Epithelial cell of prostate (primary cell): Measurements from ENCODE around the gene DNAAF9.

Experiments used
- DNase-seq: peaks from one replicate; pipeline ENCODE4 v3.0.0-alpha.2; 2011; ENCODE audit warnings: low read depth, low spot score
- H3K27ac ChIP-seq: fragments of 450-650 bp; 2 replicates; pipeline ENCODE4 v1.5.1; 2017; ENCODE audit warnings: mild to moderate bottlenecking

Gene DNAAF9

DNA sequence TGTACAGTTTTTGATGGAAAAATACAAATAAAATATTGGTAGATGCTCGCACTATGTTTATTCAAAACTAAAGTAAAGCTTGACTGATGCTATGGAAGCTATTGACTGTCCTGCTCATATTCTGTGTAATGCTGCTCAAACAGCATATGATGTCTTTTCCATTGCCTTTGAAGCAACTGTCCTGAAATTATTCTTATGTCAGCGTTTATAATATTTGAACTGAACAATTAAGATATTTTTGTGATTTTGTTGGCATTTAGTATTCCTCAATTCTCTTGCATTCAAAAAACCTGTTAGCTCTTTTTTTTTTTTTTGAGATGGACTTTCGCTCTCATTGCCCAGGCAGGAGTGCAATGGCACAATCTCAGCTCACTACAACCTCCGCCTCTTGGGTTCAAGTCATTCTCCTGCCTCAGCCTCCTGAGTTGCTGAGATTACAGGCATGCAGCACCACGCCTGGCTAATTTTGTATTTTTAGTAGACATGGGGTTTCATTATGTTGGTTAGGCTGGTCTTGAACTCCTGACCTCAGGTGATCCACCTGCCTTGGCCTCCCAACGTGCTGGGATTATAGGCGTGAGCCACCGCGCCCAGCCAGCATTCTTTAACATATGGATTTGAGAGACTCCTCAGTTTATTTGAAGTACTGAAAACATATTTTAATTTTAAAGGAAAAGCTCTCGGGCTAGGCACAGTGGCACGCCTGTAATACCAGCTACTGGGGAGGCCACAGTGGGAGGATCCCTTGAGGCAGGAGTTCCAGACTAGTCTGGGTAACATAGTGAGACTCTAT is 5.3 kb upstream of the DNAAF9 start:
- DNase-seq: no peak
- H3K27ac ChIP-seq: no peak overlapping the region

DNA sequence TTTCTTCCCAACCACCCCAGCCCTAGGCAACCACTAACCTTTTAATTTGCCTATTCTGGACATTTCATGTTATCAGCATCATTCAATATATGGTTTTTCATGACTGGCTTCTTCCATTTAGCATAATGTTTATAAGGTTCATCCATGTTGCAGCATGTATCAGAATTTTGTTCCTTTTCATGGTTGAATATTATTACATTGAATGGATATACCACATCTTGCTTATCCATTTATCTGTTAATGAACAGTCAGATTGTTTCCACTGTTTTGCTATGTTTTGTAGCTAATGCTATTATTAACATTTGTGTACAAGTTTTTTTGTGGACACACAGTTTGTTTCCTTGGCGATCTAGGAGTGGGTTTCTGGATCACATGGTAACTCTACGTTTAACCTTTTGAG is 3.0 kb upstream of the DNAAF9 start:
- no peak overlapping the region for H3K27ac ChIP-seq
- no peak for DNase-seq

GRCh38 chr20:3409417-3409816 is 1.9 kb upstream of the DNAAF9 start:
- no peak for DNase-seq
- peak overlapping the region; percentile 88 for H3K27ac ChIP-seq

GRCh38 chr20:3407771-3408637 is 535 bp upstream of the DNAAF9 start:
- peak overlapping the region; percentile 88 for H3K27ac ChIP-seq
- DNase-seq: peak; percentile 53

DNA sequence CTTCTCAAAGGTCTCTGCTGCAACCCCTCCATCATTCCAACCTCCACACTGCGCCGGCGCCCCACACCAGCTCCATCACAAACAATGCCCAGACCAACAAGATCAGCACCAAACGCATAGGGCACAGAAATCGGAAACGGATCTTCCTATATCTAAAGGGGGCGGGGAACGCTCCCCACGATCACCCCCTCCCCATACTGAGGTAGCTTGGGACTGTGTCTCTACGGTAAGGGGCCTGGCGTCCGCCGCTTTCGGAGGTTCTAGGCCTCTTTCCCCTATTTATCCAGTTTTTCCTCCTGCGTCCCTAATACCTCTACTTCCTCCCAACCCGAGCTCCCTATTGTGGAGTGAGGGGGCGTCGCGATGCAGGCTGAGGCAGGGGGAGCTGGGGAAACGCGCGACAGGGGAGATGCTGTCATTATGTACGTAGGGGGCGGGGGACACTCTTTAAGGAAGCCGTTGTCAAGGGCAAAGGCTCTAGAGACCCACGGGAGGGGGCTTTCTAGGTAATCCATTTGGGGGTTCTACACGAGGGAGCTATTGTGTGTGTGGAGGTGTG is 909 bp downstream of the DNAAF9 start:
- no peak for DNase-seq
- peak overlapping the region; percentile 88 for H3K27ac ChIP-seq

DNA sequence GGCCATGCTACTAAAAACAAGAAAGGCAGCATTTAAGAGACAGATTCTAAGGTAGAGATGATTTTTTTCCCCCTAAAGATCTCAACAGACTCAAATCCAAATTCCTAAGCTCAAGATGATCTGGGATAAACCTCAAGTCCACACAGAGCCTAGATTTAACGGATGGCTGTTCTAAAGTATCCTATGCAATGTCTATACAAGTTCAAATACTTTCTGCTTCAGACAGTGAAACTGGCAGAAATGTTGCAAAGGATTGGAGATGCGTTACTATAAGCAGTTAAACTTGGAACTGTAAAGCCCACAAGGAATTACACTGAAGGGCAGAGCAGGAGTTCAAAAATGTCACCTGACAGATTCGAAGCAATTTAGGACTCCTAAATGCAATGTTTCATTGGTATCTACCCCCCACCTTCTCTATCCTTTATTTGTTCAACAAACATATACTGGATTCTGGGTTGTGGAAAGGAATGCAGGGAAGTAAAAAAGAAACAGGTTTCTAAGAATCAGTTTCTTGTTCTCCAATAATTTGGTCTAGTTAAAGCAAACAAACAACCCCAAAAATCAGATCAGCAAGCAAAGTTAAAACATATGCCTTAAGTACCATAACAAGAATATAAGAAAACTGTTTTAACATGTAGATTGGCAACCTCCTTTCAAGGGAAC is 1.6 kb downstream of the DNAAF9 start:
- peak overlapping the region; percentile 88 for H3K27ac ChIP-seq
- DNase-seq: no peak

GRCh38 chr20:3405139-3405538 is 2.3 kb downstream of the DNAAF9 start:
- DNase-seq: no peak
- peak overlapping the region; percentile 88 for H3K27ac ChIP-seq

- no peak overlapping the region for H3K27ac ChIP-seq
- no peak for DNase-seq
These were observed 3.1 kb downstream of the DNAAF9 start for GRCh38 chr20:3404402-3404801.

DNA sequence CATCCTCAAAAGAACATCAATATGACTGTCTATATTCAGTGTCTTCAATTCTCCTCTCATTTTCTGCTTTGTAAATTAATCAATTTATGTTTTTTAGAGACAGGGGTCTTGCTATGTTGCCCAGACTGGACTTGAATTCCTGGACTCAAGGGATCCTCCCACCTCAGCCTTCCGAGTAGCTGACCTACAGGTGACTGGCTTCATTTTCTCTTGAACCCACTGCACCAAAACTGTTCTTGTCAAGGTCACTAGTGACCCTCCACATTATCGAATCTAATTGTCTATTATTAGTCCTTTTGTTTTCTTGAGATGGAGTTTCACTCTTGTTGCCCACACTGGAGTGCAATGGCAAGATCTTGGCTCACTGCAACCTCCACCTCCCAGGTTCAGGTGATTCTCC is 3.7 kb downstream of the DNAAF9 start:
- H3K27ac ChIP-seq: no peak overlapping the region
- DNase-seq: no peak

- no peak overlapping the region for H3K27ac ChIP-seq
- no peak for DNase-seq
These were observed 5.0 kb downstream of the DNAAF9 start for GRCh38 chr20:3402453-3402852.

DNA sequence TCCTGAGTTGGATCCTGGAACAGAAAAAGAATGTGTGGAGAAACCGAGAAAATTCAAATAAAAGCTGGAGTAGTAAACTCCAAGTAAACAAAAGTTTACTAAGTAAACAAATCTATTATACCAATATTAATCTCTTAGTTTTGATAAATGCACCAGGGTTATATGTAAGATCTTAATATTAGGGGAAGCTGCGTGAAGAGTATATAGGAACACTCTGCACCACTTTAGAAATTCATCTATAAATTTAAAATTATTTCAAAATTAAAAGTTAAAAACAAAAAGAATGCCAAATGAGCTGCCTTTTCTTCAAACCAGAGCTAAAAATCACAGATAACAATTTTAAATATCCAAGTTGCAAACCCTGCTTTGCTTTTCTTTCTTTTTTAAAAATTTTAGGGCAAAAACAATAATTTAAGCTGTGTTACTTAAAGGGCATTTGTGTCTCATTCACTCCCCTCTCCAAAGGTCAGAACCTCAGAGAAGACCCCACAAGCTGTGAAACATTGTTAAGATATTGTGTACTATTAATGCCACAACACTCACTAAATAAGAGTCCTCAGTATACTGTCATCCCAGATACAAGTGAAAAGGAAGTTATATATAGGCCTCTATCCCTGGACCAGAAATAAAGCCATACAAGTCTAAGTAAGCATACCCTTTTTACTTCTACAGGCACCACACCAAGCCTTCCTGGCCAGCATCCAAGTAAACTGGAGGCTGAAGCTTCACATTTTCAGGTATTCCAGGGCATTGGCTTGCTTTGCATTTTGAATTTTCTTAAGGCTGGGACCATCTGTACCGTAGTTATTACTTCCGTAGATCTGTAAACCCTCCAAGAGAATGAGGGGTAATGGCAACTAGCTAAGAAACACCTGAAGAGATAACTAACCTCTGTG is 7.0 kb downstream of the DNAAF9 start:
- DNase-seq: no peak

DNA sequence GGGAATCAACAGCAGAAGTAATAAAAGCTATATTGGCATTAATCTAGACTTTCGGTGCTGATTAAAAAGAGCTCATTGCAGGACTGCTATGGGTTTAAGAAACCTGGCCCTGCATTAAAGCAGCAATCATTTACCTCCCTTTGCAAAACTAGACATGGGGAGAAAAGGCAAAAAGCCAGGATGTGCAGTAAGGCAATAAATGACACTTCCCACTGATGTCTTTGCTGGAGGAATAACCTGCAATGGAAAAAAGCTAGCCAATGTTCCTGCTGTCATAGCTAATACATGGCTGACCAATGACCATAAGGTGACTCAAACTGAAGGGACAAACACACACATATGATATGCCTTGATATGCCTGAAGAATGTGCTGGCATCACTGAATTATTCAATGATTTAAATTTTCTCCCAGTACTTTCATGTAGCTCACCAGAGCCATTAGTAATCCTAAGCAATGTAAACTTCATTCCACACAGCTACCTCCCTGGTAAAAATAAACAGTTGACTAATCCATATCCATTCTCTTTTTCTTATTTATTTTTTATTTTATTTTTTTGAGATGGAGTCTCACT is 8.7 kb downstream of the DNAAF9 start:
- DNase-seq: no peak

More for the DNA sequence above, 7.0 kb downstream of the DNAAF9 start:
- no peak overlapping the region for H3K27ac ChIP-seq

GRCh38 chr20:3396492-3396891 is 11.0 kb downstream of the DNAAF9 start:
- no peak overlapping the region for H3K27ac ChIP-seq
- DNase-seq: no peak

More for the DNA sequence above, 8.7 kb downstream of the DNAAF9 start:
- H3K27ac ChIP-seq: peak overlapping the region; percentile 15

DNA sequence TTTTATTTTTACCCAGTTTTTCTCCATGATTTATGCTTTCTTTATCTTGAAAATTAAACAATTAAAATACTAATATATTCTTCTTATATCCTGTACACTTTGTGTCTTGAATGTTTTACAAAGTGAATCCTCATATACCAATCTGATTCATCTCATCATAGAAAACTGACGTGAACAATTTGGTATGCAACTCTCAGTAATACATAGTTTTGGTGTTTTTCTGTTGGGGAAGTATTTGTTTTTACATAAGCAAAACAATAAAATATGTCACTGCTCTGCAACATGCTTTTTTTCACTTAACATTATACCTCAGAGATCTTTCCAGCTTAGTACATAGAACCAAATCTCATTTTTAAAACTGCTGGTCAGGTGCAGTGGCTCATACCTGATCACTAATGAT is 14.7 kb downstream of the DNAAF9 start:
- no peak overlapping the region for H3K27ac ChIP-seq
- DNase-seq: no peak

DNA sequence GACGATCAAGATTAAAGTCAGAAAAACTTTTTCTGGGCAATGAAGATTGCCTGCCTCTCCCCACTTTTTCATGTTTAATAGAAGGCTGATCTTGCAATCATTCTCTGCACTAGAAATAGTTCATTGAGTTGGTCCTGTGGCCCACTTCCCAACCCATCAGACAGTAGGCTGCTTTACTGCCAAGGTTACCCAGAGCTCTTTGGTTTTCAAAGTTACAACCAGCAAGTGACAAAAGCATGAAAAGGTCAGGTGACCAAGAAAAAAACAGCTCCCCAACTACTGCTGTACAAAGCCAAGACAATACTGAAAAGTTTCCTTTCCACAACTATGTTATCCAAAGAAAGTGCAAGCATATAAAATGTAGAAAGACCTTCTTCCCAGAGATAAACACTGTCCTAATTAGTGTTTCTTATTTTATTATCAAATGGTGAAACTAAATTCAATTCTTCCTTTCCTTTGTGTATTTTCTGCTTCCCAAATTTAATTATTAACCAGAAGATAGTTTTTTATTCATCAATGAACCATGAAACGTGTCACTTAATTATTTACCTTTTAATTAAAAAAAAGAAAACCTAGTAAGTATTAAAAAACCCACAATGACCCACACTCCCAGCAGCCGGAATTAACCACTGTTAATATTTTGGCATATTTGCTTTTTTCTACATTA is 16.6 kb downstream of the DNAAF9 start:
- DNase-seq: no peak
- no peak overlapping the region for H3K27ac ChIP-seq

DNA sequence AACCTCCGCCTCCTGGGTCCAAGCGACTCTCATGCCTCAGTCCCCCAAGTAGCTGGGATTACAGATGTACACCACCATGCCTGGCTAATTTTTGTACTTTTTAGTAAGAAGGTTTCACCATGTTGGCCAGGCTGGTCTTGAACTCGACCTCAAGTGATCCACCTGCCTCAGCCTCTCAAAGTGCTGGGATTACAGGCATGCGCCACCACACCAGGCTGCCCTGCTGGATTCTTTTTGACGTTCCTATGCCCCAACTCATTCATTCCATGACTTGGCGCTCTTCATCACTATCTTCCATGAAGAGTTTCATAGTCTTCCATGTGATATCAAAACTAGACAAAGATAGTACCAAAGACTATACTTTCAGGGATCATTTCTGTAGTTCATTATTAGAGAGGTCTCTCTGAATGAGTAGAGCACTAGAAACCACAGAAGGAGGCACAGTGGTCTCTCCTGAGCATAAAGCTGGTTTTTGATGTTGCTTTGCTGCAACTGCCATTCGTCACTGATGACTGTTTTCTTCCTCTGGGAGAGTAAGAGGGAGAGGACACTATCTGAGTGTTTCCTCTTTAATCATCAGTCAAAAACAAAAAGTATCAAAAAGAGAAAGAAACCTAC is 23.5 kb downstream of the DNAAF9 start:
- H3K27ac ChIP-seq: no peak overlapping the region
- DNase-seq: no peak

DNA sequence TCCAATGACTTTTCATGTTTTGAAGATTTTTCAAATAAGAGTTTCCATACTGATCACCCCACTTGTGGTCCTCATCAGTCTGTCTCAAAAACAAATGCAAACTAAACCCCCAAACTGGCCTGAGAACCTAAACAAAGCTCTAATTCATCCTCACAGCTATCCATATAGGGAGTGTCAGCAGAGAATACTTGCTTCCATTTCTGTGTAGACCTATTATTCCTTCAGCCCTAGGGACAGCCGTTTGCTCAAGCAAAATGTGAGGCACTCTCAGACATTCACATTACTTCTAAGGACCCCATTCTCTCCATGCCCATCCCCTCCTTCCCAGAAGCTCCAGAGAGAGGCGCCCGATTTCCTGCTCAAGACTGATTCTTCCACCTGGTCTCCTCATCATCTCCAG is 24.6 kb downstream of the DNAAF9 start:
- DNase-seq: no peak
- H3K27ac ChIP-seq: no peak overlapping the region
